Tibial nerve (tissue), 3 donors: ENCODE results near the gene GPANK1.

Experiments used
- POLR2A ChIP-seq, 2 donors: fragments of 450-650 bp; IDR thresholded peaks; one replicate each; pipeline ENCODE4 v1.6.1; 2017; ENCODE audit warnings: antibody characterized with exemption in 2 of 2, mild to moderate bottlenecking in 2 of 2, moderate library complexity in 2 of 2
- TF ChIP-seq, protein P1 (sequence below), 5 experiments: fragments of 200-600 bp in 3 of 5; fragments of 450-650 bp in 2 of 5; sonication (generic) in 3 of 5; IDR thresholded peaks; one replicate each; pipeline ENCODE4 v1.5.1; 2016 to 2019; ENCODE audit warnings: antibody characterized with exemption in 5 of 5, mild to moderate bottlenecking in 3 of 5, moderate library complexity in 2 of 5

DNA sequence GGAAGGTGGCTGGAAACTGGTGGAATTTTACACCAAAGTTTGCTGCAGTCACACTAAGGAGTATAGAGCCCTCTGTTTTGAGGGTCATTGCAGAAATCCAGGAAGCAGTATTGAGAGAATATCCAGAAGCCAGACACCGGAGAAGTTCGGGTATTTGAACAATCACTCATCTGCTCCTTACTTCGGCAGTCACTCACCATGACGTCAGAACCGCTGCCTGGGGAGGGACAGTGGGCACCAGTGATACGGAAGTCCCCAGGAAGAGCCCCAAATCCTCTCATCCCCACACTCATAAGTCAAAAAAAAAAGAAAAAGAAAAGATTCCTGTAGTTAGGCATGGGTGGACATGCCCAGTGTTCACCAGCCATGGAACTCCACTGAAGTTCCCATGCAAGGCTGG is 12.1 kb upstream of the GPANK1 start:
- no peak for TF ChIP-seq POLR2A (IDR thresholded peaks at IDR 0.05)
- TF ChIP-seq, protein P1, sequence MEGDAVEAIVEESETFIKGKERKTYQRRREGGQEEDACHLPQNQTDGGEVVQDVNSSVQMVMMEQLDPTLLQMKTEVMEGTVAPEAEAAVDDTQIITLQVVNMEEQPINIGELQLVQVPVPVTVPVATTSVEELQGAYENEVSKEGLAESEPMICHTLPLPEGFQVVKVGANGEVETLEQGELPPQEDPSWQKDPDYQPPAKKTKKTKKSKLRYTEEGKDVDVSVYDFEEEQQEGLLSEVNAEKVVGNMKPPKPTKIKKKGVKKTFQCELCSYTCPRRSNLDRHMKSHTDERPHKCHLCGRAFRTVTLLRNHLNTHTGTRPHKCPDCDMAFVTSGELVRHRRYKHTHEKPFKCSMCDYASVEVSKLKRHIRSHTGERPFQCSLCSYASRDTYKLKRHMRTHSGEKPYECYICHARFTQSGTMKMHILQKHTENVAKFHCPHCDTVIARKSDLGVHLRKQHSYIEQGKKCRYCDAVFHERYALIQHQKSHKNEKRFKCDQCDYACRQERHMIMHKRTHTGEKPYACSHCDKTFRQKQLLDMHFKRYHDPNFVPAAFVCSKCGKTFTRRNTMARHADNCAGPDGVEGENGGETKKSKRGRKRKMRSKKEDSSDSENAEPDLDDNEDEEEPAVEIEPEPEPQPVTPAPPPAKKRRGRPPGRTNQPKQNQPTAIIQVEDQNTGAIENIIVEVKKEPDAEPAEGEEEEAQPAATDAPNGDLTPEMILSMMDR (IDR thresholded peaks at IDR 0.05), result no peak
